Osteocyte (in vitro differentiated cells): ENCODE measurements around the gene MLH3. TPM values are rescaled to one million over a fixed set of nuclear protein-coding genes. Genes with fewer than 3 reads are reported as not detected.

Experiments
- DNase-seq: peaks from one replicate; pipeline ENCODE4 v3.0.0; 2021; ENCODE audit warnings: mixed read lengths; ENCODE audit not compliant: unreplicated experiment; ENCODE audit errors: extremely low spot score
- H3K27ac Mint-ChIP-seq: one replicate; pipeline ENCODE4 v1.8.0; 2021; ENCODE audit warnings: mild to moderate bottlenecking, mixed read lengths; ENCODE audit not compliant: unreplicated experiment
- H3K27me3 Mint-ChIP-seq: one replicate; pipeline ENCODE4 v1.8.0; 2021; ENCODE audit warnings: mixed read lengths; ENCODE audit not compliant: unreplicated experiment
- H3K36me3 Mint-ChIP-seq: one replicate; pipeline ENCODE4 v1.8.0; 2021; ENCODE audit warnings: mixed read lengths; ENCODE audit not compliant: unreplicated experiment
- H3K4me1 Mint-ChIP-seq: one replicate; pipeline ENCODE4 v1.8.0; 2021; ENCODE audit warnings: mixed read lengths; ENCODE audit not compliant: unreplicated experiment
- H3K4me3 Mint-ChIP-seq: one replicate; pipeline ENCODE4 v1.8.0; 2021; ENCODE audit warnings: mild to moderate bottlenecking, moderate library complexity, mixed read lengths; ENCODE audit not compliant: unreplicated experiment
- H3K9me3 Mint-ChIP-seq: one replicate; pipeline ENCODE4 v1.8.0; 2021; ENCODE audit warnings: mixed read lengths; ENCODE audit not compliant: unreplicated experiment
- total RNA-seq: library from RNA; stranded (reverse); gene quantifications from 2 replicates; pipeline ENCODE4 v1.2.1, GENCODE V29; 2021
- TF ChIP-seq, protein P1 (sequence below): fragments of 200-600 bp; sonication (generic); IDR thresholded peaks from 2 replicates; pipeline ENCODE4 v1.5.0; 2021; ENCODE audit warnings: antibody characterized with exemption, mild to moderate bottlenecking, moderate library complexity

MLH3 gene
- total RNA-seq, 1 donor from 2014 or later: 21.8 TPM

DNA sequence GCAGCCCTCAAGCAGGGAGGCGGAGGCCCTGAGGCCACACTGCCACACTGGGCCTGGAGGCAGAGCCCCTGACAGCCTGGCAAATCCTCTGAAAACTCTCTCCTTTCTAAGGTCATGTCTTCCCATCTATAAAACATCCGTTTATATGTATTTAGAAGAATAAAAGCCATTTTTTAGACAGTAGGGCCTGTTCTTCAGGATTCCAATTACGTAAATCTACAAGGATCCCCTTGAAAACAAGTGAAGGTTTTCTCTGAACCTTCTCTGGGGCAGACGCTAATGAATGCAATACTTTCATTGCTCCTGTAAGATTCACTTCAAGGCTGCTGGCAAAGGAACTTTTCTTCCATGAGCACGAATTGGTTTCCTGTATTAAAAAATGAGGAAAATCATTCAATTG, 35.8 kb downstream of the MLH3 start:
- Mint-ChIP-seq H3K27ac (no peak overlapping the region), H3K36me3 (peaks cover 34% of the 10 kb centered on the region)
- TF ChIP-seq, protein P1, sequence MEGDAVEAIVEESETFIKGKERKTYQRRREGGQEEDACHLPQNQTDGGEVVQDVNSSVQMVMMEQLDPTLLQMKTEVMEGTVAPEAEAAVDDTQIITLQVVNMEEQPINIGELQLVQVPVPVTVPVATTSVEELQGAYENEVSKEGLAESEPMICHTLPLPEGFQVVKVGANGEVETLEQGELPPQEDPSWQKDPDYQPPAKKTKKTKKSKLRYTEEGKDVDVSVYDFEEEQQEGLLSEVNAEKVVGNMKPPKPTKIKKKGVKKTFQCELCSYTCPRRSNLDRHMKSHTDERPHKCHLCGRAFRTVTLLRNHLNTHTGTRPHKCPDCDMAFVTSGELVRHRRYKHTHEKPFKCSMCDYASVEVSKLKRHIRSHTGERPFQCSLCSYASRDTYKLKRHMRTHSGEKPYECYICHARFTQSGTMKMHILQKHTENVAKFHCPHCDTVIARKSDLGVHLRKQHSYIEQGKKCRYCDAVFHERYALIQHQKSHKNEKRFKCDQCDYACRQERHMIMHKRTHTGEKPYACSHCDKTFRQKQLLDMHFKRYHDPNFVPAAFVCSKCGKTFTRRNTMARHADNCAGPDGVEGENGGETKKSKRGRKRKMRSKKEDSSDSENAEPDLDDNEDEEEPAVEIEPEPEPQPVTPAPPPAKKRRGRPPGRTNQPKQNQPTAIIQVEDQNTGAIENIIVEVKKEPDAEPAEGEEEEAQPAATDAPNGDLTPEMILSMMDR: no peak

DNA sequence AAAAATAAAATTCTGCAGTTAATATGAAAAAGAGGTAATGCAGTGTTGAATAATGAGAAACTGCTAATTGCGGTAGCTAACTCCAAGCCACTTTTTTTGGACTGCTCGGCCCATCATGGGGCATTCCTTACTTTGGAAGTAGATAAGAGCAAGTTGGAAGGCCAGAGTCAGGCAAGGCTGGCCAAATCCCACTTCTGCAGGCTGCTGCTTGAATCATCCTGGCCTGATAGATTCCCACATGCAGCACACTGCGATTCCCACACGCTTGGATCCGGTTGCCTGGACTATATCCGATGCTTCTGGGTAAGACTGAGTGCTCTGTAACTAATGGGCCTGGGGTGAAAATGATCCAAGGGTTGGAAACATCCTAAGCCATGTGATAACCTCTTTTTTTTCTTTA, 38.0 kb downstream of the MLH3 start:
- Mint-ChIP-seq H3K9me3 (no peaks in the 10 kb centered on the region), H3K4me1 (peaks cover 18% of the 10 kb centered on the region), H3K27me3 (no peaks in the 10 kb centered on the region), H3K4me3 (no peak overlapping the region), H3K36me3 (peaks cover 35% of the 10 kb centered on the region), H3K27ac (no peak overlapping the region)
- no peak for DNase-seq
- TF ChIP-seq, protein P1: no peak

More for the DNA sequence above, 35.8 kb downstream of the MLH3 start:
- peaks cover 18% of the 10 kb centered on the region for H3K4me1 Mint-ChIP-seq
- DNase-seq: no peak
- no peaks in the 10 kb centered on the region for H3K9me3 Mint-ChIP-seq
- no peak overlapping the region for H3K4me3 Mint-ChIP-seq
- H3K27me3 Mint-ChIP-seq: no peaks in the 10 kb centered on the region

DNA sequence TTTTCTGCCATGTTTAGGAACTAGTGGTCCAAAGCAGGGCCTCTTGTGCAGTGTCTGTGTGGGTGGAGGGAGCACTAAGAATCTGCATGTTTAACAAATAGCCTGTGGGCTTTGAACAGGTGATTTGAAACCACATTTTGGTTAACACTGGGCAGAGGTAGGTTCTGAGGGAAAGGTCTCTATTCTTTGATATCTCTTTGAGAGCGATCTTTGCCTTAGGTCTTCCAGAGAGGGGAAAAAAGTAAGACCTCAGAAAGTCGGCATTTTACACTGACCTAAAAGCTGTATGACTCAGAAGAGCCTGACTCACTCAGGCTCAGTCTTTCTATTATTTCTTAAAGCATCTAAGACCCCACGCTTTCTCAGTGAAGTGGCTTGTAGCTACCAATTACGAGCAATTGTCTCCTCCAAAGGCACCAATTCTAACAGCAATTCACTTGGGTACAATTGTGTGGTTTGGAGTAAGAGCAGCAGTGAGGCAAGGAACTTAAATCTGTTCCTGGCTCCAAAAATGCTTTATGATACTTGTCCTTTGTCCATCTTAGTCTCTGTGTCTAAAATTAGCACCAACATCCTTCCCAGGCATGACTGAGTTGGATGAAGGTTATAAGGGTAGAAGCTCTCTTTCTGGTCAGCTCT, 39.8 kb downstream of the MLH3 start:
- no peaks in the 10 kb centered on the region for H3K9me3 Mint-ChIP-seq
- no peak for DNase-seq
- H3K4me3 Mint-ChIP-seq: no peak overlapping the region
- H3K36me3 Mint-ChIP-seq: peaks cover 49% of the 10 kb centered on the region
- H3K27me3 Mint-ChIP-seq: no peaks in the 10 kb centered on the region
- H3K4me1 Mint-ChIP-seq: peaks cover 18% of the 10 kb centered on the region
- peak overlapping the region; percentile 52 for H3K27ac Mint-ChIP-seq
- TF ChIP-seq, protein P1: no peak

DNA sequence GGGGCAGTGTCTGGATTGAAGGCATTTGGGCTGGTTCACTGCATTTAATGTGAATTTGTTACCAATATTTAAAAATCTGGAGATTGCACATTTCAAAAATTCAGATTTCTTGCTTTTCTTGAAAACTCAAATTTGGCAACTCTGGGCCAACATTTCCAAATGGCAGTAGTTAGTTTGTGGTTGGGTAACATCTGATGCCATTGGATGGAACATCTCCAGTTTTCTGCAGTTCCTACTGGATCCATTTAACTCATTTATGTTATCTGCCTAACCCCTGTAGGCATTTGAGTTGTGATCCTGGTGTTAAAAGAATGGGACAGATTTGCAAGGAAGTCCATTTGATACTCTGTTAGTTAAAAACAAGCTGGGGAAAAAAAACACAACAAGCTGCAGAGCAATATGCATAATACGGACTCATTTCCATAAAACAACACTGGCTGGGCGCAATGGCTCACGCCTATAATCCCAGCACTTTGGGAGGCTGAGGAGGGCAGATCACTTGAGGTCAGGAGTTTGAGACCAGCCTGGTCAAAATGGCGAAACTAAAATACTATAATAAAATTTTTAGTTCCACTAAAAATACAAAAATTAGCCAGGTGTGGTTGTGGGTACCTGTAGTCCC, 40.7 kb downstream of the MLH3 start:
- H3K9me3 Mint-ChIP-seq: no peaks in the 10 kb centered on the region
- no peaks in the 10 kb centered on the region for H3K27me3 Mint-ChIP-seq
- H3K36me3 Mint-ChIP-seq: peaks cover 56% of the 10 kb centered on the region
- peaks cover 21% of the 10 kb centered on the region for H3K4me1 Mint-ChIP-seq
- H3K4me3 Mint-ChIP-seq: no peak overlapping the region
- no peak for DNase-seq
- TF ChIP-seq, protein P1: no peak
- H3K27ac Mint-ChIP-seq: no peak overlapping the region

DNA sequence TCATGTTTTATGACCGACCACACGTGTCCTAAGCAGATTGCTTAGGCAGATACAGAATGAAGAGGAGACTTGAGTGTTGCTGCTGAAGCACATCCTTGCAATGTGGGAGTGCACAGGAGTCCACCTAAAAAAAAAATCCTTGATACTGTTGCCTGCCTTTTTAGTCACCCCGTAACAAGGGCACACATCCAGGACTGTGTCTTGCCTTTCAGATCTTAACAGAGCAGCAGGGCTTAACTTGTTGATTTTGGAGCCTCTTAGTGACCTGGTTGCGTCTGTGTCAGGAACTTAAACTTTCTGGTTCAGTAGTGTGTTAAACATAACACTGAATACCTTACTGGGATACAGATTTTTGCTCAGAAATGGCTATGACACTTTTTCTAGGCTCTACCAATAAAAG, 42.1 kb downstream of the MLH3 start:
- no peak for DNase-seq
- no peaks in the 10 kb centered on the region for H3K27me3 Mint-ChIP-seq
- H3K4me1 Mint-ChIP-seq: peaks cover 29% of the 10 kb centered on the region
- H3K36me3 Mint-ChIP-seq: peaks cover 56% of the 10 kb centered on the region
- TF ChIP-seq, protein P1: no peak
- no peak overlapping the region for H3K4me3 Mint-ChIP-seq
- H3K27ac Mint-ChIP-seq: no peak overlapping the region
- no peaks in the 10 kb centered on the region for H3K9me3 Mint-ChIP-seq
